HFFc6 (cell line): Measurements from ENCODE around the gene ERN1. TPM values are rescaled to one million over a fixed set of nuclear protein-coding genes. Genes with fewer than 3 reads are reported as not detected.
A peak's percentile ranks its signal among the peaks of the same experiment; 100 is the strongest.

Source experiments
- DNase-seq: peaks from one replicate; pipeline ENCODE4 v3.0.0-alpha.2; 2018
- H3K27ac Mint-ChIP-seq: 2 replicates; pipeline ENCODE4 v1.8.0; 2020; ENCODE audit warnings: mild to moderate bottlenecking, mixed read lengths
- H3K27me3 Mint-ChIP-seq: 2 replicates; pipeline ENCODE4 v1.8.0; 2021; ENCODE audit warnings: mild to moderate bottlenecking, moderate library complexity, mixed read lengths; ENCODE audit not compliant: insufficient read depth
- H3K36me3 Mint-ChIP-seq: 2 replicates; pipeline ENCODE4 v1.8.0; 2021; ENCODE audit warnings: low read depth, mixed read lengths
- H3K4me1 Mint-ChIP-seq: 2 replicates; pipeline ENCODE4 v1.8.0; 2020; ENCODE audit warnings: low read depth, mixed read lengths
- H3K4me3 Mint-ChIP-seq: 2 replicates; pipeline ENCODE4 v1.8.0; 2020; ENCODE audit warnings: mild to moderate bottlenecking, moderate library complexity, mixed read lengths
- H3K9me3 Mint-ChIP-seq: 2 replicates; pipeline ENCODE4 v1.8.0; 2020; ENCODE audit warnings: mild to moderate bottlenecking, mixed read lengths
- CTCF ChIP-seq: fragments of 200-600 bp; sonication (generic); IDR thresholded peaks from 2 replicates; pipeline ENCODE4 v1.5.0; 2021; ENCODE audit warnings: antibody characterized with exemption, mild to moderate bottlenecking
- total RNA-seq, 6 experiments: library from RNA; stranded (reverse); fragmentation: NEBNext Ultra II Directional; extraction: Animal tissue kit (Norgen Biotek cat#: 25700); gene quantifications; 2 replicates in 1 of 6; 3 replicates in 5 of 6; pipeline ENCODE4 v1.2.3, GENCODE V29; 2021

ERN1 gene
- total RNA-seq, 6 experiments from 2014 or later = 6.8 to 12.8 (median 7.9) TPM

- H3K36me3 Mint-ChIP-seq = no peaks in the 10 kb centered on the region
- DNase-seq = no peak
- no peak overlapping the region for H3K27ac Mint-ChIP-seq
- no peaks in the 10 kb centered on the region for H3K27me3 Mint-ChIP-seq
- H3K4me3 Mint-ChIP-seq = no peak overlapping the region
- H3K9me3 Mint-ChIP-seq = no peaks in the 10 kb centered on the region
- peaks cover 50% of the 10 kb centered on the region for H3K4me1 Mint-ChIP-seq
- no peak for TF ChIP-seq CTCF
Observed at GRCh38 chr17:64156670-64157069, 26.7 kb upstream of the ERN1 start.

DNA sequence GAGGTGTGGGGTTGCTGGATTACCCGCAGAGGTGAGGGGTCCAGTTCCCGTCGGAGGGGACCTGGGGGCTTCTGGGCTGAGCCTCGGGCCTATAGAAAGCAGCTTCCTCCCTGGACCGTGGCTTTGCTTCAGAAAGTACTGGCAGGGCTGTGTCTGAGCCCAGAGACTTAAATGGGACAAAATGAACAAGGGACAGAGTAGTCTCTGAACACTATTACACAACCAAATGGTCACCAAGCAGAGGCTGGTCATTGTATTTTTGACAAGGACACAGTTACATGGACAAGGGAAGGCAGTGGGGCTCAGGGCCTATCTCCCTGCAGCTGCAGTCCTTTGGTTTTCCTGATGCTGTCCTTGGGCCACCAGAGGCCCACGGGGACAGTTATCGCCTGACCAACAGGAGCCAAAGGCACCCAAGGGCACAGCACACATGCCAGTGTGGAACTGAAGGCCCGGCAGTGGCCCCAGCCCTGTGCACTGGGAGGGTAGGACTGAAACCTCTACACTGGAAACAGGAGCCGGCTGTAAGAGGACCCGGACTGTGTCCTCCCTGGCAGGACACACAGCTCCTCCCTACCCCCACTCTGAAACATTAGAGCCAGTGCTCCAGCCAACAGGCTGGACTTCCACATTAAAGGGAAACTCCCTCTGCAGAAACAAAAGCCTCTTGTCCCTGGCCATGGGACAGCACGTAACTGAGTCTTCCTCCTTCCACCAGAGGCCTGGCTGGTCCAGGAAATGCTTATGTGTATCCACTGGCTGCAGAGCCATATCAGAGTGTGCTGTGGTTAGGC is 26.0 kb upstream of the ERN1 start:
- no peaks in the 10 kb centered on the region for H3K27me3 Mint-ChIP-seq
- H3K27ac Mint-ChIP-seq = no peak overlapping the region; the same call in 1 of the 2 replicates
- H3K4me3 Mint-ChIP-seq = no peak overlapping the region
- no peaks in the 10 kb centered on the region for H3K9me3 Mint-ChIP-seq
- 0 out of 2 replicates have a peak, but pooled peaks cover 5% of the 10 kb centered on the region for H3K36me3 Mint-ChIP-seq
- DNase-seq = no peak
- peaks cover 43% of the 10 kb centered on the region for H3K4me1 Mint-ChIP-seq
- TF ChIP-seq CTCF = no peak

DNA sequence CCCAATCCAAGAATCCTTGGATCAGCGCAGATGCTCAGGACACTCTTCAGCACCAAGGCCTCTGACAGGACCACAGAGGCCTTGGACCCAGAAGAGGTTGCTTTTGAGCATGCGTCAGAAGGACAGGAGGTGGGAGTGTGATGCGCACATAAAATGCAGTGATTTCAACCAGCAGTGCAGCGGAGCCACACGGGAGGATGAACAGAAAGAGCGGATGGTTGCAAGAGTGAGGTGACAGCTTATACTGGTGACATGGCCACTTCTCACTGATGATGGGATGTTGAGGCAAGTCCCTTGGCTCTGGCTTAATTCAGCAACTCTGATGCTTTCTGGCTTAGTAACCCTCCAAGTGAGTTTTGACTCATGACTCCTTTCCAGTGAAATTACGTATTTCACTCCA is 25.2 kb upstream of the ERN1 start:
- H3K4me1 Mint-ChIP-seq = peaks cover 35% of the 10 kb centered on the region
- H3K4me3 Mint-ChIP-seq = no peak overlapping the region
- H3K27ac Mint-ChIP-seq = peak overlapping the region; percentile 46; the same call in 1 of the 2 replicates
- 0 out of 2 replicates have a peak, but pooled peaks cover 5% of the 10 kb centered on the region for H3K36me3 Mint-ChIP-seq
- no peak for TF ChIP-seq CTCF
- DNase-seq = no peak
- no peaks in the 10 kb centered on the region for H3K27me3 Mint-ChIP-seq
- H3K9me3 Mint-ChIP-seq = no peaks in the 10 kb centered on the region

GRCh38 chr17:64154717-64155116 is 24.8 kb upstream of the ERN1 start:
- Mint-ChIP-seq H3K27me3 (no peaks in the 10 kb centered on the region), H3K9me3 (no peaks in the 10 kb centered on the region), H3K4me1 (peaks cover 30% of the 10 kb centered on the region), H3K27ac (peak overlapping the region; percentile 46; the same call in 1 of the 2 replicates), H3K4me3 (no peak overlapping the region), H3K36me3 (0 out of 2 replicates have a peak, but pooled peaks cover 5% of the 10 kb centered on the region)
- no peak for DNase-seq
- TF ChIP-seq CTCF = no peak

GRCh38 chr17:64154313-64154695 is 24.4 kb upstream of the ERN1 start:
- no peak overlapping the region for H3K4me3 Mint-ChIP-seq
- no peaks in the 10 kb centered on the region for H3K27me3 Mint-ChIP-seq
- peaks cover 26% of the 10 kb centered on the region for H3K4me1 Mint-ChIP-seq
- H3K27ac Mint-ChIP-seq = peak overlapping the region; percentile 46; the same call in 1 of the 2 replicates
- TF ChIP-seq CTCF = no peak
- H3K36me3 Mint-ChIP-seq = 0 out of 2 replicates have a peak, but pooled peaks cover 5% of the 10 kb centered on the region
- no peak for DNase-seq
- no peaks in the 10 kb centered on the region for H3K9me3 Mint-ChIP-seq
